ENCODE measurements around the gene CALML3.

The CALML3 gene

DNA sequence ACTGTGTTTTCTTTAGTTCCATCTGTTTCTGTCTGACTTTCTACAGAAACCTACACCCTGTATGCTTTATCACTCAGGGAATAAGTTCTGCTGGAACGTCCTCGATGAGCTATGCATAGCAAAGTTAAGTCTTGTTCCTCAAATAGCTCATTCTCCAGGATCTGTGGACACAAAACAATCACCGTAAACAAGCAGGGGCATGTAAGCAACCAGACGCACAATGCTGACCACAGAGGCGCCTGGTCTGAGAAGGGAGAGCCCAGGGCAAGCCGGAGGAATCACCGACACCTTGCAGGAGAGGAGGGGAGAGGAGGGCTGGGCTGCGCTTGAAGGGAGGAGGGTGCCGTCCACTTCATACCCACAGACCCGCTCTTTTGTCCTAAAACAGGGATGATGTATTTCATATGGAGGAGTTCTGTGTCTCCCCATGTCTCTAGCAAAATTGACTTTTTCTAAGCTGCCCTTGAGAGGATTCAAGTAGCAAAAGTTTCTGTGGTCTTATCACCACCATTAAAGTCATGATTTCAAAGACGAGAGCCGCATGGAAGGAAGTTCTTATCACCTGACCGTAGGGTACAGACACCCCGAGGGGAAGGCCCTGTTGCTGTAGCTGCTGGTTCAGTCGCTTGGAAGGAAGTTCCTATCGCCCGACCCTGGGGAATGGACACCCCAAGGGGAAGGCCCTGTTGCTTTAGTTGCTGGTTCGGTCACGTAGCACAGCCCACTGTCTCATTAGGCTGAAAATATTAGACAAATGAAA lies 14.3 kb downstream of the CALML3 start:
- no peak for DNase-seq (ENCODE audit: low read depth in 2 of 2)

DNA sequence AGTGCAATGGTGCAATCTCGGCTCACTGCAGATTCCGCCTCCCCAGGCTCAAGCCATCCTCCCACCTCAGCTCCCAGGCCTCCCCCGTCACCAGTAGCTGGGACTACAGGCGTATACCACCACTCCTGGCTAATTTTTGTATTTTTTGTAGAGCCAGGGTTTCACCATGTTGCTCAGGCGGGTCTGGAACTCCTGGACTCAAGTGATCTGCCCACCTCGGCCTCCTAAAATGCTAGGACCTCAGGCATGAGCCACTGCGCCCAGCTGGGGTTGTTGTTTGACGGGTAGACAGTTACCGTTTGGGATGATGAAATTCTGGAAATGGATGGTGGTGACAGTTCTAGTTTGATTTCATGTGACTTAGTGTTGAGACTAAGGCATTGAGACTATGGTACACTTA lies 15.3 kb downstream of the CALML3 start:
- no peak for DNase-seq (ENCODE audit: low read depth in 2 of 2)

DNA sequence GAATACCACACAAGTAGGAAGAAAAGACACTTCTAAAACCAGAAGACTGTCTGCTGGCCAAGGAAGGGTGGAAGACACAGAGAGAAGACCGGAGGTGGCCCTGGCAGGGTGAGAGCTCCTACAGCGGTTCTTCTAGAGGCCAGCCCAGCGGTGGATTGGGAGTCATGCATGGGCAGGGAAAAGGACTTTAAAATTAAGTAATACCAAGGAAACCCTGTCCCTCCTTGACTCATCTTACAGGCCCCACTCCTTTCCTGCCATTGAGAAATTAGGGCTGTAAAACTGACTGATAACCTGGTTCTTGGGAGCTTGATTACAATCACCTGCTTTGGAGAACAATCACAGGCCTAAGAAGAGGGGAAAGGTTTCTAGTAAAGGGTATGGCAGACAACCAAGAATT lies 16.1 kb downstream of the CALML3 start:
- no peak for DNase-seq (ENCODE audit: low read depth in 2 of 2)

DNA sequence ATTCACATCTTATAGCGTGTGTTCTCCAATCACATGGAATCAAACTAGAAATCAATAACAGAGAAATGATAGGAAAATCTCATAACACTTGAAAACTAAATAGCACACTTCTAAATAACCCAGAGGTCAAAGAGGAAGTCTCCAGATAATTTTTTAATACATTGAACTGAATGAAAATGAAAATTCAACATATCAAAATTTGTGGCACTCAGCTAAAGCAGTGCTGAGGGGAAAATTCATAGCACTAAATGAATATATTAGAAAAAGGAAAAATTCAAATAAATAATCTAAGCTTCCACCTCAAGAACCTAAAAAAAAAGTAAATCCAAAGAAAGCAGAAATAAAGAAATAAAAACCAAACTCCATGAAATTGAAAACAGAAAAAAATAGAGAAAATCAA lies 17.3 kb downstream of the CALML3 start:
- DNase-seq (ENCODE audit: low read depth in 2 of 2), result no peak

DNA sequence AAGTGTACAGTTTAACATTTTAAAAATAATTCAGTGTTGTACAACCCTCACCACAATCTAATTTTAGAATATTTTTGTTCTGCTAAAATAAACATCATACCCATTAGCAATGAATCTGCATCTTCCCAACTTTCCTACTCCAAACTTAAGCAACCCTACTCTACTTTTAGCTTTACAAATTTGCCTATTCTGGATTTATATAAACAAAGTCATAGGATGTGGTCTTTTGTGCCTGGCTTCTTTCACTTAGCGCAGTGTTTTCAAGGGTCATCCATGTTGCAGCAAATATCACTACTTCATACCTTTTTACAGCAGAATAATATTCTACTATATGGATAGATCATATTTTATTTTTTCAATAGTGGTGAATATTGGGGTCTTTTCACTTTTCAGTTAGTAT lies 18.9 kb downstream of the CALML3 start:
- no peak for DNase-seq (ENCODE audit: low read depth in 2 of 2)

DNA sequence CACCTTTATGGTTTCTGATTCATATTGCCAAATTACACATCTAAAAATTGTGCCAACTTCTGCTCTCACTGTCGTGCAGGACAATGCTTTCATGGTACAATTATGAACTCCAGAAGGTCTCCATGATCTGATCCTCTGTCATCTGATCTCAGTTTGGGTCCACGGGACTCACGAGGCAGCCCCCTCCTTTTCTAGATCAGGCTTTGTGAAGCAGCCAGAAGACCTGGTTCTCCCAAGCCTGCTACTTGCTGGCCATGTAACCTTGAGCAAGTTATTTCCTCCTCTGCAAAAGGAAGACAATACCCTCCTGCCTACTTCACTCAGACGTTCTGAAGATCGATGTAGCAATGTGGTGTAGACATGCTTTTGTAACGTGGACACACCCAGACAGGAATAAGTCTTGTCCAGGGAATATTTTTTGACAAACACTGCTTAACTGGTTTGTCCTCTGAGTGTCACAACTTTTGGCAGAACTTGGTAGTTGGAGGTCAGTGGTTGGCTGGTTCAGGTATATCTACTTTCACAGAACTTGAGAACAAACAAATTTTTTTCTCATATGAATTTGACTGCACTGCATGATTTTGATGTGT lies 19.6 kb downstream of the CALML3 start:
- no peak for DNase-seq (ENCODE audit: low read depth in 2 of 2)

DNA sequence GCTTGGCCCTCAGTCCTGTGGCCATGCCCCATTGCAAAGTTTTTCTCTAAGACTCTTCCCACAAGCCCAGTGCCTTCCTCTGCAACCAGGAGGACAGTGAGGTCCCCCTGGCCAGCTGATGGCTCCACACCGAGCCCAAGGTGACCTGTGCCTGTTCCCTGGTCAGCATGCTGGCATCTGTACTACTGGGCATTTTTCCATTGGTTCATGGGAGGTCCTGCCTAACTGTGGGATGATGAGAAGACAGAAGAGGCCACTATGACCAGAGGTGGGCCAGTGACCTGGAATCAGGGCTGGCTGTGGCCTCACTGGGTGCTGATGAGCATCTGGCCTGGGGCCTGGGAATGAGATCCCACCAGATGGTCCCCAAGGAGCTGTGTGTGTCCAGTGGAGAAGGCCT lies 20.2 kb downstream of the CALML3 start:
- no peak for DNase-seq (ENCODE audit: low read depth in 2 of 2)

DNA sequence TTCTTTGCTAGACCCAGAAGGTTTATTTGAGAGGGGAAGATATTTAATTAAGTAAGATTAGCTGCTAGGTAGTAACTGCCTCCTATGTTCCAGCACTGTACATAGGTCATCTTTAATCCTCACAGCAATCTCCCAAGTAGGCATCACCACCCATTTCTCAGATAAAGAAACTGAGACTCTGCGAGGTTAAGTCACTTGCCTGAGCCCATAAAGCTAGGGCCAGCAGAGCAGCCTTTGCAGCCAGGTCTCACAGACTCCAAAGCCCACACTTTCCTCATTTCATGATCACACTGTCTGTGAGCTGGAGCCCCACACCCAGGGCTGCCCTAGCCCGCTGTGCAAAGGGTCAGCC lies 20.6 kb downstream of the CALML3 start:
- no peak for DNase-seq (ENCODE audit: low read depth in 2 of 2)

DNA sequence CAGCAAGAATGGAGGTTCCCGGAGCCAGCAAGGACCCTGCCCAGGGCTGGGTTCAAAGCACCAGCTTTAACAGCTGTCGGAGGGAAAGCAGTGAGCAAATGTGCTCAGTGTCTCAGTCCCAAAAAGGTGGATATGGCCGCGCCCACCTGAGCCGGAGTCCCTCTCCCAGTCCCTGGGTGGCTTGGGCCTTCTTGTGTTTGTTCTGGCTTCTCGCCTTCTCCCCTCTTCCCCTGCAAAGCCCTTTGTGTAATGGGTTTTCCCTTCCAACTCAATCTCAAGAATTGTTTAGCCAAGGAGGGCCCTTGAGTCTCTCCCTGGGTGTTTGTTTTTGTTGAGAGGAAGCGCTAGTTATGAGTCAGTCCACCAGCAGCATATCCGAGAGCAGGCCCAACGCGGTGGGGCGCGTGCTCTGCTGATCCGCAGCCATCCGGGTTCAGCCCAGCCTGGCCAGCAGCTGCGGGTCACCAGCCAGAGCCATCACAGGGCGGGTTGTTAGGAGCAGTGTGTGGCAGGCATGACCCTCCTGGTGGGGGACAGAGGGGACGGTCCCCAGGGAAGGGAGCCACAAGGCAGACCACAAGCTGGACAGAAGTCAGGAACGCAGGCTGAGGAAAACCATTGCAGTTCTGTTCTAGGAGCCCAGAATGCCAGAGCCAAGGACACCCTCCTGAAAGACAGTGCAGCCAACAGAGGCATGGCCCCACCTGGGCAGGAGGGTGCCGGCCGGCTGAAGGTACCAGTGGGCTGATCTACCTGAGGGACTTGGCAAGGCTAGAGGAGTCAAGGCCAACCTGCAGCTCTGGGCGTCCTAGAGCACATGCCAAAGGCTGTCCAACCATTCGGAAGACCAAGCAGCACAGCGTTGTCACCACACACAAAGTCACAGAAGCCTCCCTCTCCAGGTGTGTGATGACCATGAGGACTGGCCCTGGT lies 21.3 kb downstream of the CALML3 start:
- DNase-seq (ENCODE audit: low read depth in 2 of 2), result no peak

DNA sequence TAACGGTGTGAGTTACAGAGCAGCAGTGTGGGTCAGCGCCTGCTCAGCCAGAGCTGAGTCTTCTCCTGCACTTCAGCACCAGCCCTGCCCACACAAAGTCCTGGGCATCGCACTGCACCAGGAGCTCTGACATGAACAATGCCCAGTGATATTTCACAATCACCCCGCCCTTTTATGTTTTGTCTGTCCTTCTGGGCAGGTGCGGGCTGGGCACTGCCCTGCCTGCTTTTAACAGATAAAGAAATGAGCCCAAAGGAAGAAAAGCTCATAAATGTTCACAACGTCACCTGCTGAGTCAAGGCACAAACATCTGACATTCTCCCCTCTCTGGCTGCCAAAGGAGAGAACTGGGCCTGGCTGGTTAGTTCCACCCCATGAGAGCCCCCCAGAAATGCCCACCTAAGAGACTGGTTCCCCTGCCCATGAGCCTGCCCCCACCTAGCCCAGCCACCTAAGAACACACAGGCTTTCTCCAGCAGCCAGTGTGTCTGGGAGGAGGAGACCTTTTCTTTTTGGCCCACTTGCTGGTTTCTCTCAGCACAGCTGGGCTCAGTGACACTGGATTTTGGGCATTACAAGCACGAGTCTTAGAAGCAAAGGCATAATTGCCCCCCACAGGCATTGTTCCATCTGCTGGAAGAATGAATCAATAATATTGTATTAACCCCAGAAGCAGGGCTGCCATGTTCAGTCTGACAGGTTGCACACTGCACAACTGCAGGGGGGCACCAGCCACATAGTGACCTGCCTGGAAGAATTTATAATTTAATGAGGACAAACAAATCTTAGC lies 22.3 kb downstream of the CALML3 start:
- DNase-seq (ENCODE audit: low read depth in 2 of 2), result no peak

DNA sequence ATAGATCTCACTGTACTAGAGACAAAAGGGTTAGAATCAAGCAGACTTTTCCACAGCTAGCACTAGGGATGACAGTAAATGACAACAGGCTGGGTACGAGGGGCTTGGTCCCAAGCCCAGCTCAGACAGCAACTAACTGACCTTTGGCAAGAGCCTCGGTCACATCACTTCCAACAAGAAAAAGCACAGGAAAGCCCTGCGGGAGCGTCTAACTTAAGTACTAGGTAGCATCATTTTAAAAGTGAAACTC lies 22.8 kb downstream of the CALML3 start:
- no peak for DNase-seq (ENCODE audit: low read depth in 2 of 2)

DNA sequence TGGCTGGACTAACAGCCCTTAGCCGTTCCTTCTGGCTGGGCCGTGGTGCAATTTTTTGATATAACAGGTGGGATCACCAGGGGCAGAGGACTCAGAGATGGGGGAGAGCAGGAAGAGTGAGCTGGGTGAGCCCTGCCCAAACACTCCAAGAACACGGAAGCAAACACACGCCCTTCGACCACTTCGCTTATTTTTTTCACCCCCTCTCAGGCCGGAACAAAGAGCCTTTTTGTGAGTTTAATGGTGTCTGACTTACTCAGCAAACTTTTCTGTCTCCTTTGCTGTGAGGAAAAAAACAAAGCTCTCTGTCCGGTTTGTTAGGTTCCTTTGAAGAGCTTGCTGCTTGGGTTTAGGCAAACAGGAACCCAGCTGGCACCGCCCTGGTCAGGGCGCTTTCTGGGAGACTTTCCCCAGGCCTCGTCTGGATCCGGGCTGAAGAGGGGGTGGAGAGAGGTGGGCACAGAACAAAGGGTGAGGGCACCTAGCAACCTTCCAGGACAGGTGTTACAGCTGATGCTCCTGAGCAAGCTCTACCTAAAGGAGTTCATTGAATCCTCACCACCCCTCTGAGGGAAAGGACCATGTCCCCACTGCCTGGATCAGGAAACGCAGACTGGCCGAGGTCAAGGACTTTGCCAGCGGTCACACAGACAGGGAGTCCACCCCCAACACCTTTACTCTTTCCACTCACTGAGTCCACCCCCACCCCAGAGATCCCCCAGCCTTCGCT lies 23.3 kb downstream of the CALML3 start:
- no peak for DNase-seq (ENCODE audit: low read depth in 2 of 2)

DNA sequence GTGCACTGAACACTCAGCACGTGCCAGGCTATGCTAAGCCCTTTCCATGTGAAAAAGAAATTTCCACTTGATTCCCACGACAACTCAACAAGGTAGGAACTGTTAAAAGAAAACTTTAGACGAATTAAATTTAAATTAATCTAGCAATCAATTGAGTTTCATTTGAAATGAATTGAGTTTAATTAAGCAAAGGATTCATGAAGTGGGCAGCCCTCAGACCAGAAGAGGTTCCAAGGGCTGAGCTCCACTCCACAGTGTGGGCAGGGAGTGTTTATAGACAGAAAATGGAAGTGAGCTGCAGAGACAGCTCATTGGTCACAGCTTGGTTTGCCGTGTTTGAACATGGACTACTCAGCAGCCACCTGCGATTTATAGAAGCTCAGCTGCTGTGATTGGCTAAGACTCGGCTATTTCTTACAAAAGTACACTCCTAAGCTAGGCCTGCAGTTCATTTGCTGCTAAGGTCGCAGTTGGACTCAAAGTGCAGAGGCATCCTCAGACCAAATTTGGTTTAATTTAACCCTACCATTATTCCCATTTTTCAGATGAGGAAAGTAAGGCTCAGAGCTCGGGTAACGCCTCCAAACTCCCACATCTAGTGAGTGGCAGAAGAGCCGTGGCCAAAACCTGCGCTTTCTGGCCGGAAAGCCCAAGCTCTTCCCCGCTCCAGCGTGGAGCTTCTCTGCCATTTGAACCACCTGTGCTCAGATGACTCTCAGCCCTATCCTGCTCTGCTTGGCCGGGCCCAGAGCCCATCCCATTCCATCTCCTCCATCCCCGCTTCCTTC lies 24.9 kb downstream of the CALML3 start:
- no peak for DNase-seq (ENCODE audit: low read depth in 2 of 2)

DNA sequence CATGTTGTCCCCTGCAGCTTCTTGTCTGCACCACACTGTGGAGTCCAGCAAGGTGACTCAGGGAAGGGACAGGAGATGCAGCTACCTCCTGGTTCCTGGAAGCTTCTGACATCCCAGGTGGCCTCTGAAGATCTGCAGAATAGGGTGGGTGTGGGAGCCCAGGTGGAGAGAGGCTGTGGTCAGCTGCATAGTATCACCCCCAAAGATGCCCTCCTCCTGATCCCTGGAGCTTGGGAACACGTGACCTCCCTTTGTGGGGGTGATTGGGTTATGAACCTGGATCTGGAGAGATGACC lies 25.4 kb downstream of the CALML3 start:
- DNase-seq (ENCODE audit: low read depth in 2 of 2), result no peak

DNA sequence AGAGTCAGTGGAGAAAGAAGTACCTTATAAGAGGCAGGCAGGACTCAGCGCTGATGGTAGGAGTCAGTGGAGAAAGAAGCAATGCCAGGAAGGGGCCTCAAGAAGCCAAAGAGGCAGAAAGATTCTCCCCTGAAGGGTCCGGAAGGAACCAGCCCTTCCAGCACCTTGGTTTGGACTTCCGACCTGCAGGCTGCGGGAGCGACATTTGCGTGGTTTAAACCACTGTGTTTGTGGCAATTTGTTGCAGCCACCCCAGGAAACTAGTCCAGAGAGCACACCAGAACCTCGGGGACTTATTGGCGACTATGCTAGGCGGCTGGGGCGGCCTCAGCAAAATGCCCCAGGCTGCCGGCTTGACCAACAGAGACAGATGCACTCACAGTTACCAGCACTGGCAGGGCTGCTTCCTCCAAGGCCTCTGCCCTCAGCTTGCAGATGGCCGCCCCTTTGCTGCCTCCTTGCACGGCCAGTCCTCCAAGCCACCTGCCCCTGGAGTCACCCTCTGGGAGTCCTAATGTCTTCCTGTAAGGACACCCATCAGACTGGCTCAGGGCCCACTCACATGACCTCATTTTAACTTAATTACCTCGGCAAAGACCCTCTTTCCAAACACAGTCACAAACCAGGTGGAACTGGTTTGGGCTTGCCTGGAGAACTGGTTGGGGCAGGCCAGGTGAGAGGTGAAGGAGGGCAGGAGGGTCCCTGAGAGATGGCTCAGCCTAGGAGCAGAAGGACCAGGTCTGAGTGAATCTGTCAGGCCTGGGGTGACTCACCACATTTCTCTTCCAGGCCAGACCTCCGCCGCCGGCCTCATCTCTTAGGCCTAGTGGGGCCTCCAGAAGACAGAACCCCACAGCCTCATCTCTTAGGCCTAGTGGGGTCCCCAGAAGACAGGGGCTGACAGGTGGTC lies 26.1 kb downstream of the CALML3 start:
- no peak for DNase-seq (ENCODE audit: low read depth in 2 of 2)

DNA sequence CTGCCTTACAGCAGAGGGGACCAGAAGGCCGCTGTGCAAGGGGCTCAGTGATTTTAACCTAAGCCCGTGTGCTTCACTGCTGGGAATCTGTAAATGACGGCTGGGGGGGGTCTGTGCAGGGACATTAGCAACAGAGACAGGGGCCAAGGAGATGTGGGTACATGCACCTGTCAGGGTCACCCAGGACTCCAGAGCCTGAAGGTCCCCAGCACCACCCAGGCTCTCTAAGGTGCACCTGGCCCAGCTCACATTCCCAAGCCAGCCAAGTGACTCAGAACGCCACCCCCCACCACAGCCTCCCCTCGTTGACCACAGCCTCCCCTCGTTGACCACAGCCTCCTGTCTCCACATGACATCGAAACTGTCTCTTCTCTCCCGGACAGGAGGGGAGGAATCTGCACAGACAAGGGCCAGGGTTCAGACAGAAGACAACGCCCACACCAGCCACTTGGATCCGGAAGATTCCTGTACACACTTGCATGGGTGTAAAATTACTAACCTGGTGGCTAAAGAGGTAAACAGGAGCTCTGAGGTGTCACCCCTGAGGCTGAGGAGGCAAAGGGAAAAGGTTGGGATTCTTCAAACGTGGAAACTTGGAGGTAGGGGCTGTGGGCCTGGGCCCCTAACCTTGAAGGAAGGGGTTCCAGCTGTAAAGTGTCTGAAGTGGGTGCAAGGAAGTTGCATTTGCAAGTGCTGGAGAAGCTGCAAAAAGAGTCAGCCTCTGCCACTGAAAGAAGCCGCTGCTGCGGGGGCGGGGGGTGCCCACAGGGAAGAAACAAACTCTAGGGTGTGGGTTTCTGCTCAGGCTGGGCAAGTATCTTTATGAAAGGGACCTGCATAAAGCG lies 27.0 kb downstream of the CALML3 start:
- no peak for DNase-seq (ENCODE audit: low read depth in 2 of 2)

DNA sequence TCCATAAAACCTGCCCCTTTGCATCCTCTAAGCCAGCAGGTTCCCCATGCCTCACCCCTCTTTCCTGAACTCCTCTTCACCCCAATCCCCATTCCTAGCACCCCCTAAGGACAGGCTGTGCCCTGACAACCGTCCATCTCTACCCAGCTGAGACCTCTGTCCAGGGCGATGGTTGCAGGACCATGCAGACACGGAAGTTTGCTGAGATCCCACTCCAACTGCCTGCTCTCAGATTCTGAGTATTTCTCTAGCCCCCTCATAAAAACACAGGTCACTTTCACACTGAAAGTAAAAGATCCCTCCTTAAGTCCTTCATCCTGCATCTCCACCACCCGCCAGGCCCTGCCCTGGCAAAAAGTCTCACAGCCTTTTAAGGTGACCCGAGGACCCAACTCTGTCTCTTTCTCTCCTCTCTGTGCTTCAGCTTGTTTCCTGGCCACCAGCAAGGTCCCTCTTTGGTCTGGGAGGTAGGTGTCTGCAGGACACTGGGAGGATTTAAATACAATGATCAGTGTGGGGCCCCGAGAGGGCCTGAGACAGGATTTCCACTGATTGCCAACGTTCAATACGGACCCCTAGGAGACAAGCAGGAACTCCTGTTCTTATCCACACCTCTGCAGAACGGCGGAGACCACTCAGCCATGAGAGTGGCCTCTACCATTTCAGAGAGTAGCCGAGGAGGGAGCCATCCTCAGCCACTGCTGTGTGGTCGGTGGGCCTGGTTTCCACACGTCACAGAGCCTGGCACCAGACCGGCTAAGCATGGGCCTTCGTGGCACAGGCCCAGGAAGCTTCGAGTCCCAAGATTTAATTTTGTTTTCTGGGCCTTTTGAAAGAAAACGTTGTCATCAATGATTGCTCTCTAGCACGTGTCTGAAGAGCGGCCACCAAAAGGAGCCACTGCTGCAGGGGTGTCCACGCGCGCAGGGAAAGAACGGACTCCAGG lies 27.9 kb downstream of the CALML3 start:
- DNase-seq (ENCODE audit: low read depth in 2 of 2), result no peak
